ENCODE data around the gene SLC9A8. TPM values are rescaled to one million over a fixed set of nuclear protein-coding genes. Genes with fewer than 3 reads are reported as not detected.

The SLC9A8 gene
- total RNA-seq, 2 experiments from 2014 or later, result 22.0 to 30.3 TPM

GRCh38 chr20:49768204-49769047 lies 44.2 kb upstream of the SLC9A8 start:
- ChIA-PET CTCF (ENCODE audit: unreplicated experiment) (no interaction called here), POLR2A (no interaction called here)

GRCh38 chr20:49769048-49769581 lies 43.5 kb upstream of the SLC9A8 start:
- intact Hi-C loops (cut with micrococcal nuclease; ENCODE audit: unreplicated experiment), result no loop called here
- CTCF ChIA-PET (ENCODE audit: unreplicated experiment), result no interaction called here

More at GRCh38 chr20:49768204-49769047, 44.2 kb upstream of the SLC9A8 start:
- no peaks in the 10 kb centered on the region for H4K20me1 ChIP-seq (ENCODE audit: insufficient read depth, low read length)
- H3K36me3 ChIP-seq (ENCODE audit: insufficient read depth, low read length), result no peaks in the 10 kb centered on the region
- no peak for DNase-seq (ENCODE audit: low spot score)
- TF ChIP-seq CTCF (conservative IDR thresholded peaks at IDR 0.05; ENCODE audit: low read length) (no peak), EZH2phosphoT487 (IDR thresholded peaks at IDR 0.05; ENCODE audit: borderline replicate concordance, low read depth, low read length) (no peak)
- H3K27ac ChIP-seq (ENCODE audit: low read depth, low read length, poor library complexity, severe bottlenecking), result no peak overlapping the region
- H2AFZ ChIP-seq (ENCODE audit: low read length), result no peak overlapping the region
- H3K4me3 ChIP-seq (ENCODE audit: low read depth, low read length, poor library complexity, severe bottlenecking), result no peak overlapping the region
- H3K4me1 ChIP-seq (ENCODE audit: insufficient read depth, low read length, poor library complexity, severe bottlenecking), result no peaks in the 10 kb centered on the region
- no peak overlapping the region for H3K4me2 ChIP-seq (ENCODE audit: low read length)
- intact Hi-C loops (cut with micrococcal nuclease; ENCODE audit: unreplicated experiment), result no loop called here
- BruUV-seq (replicated peaks), result no TSS peak
- no peaks in the 10 kb centered on the region for H3K9me3 ChIP-seq (ENCODE audit: low read length)
- H3K79me2 ChIP-seq (ENCODE audit: insufficient read depth, low read depth, low read length), result no peaks in the 10 kb centered on the region
- no peaks in the 10 kb centered on the region for H3K9me2 ChIP-seq (ENCODE audit: insufficient read depth, low read length)

More at GRCh38 chr20:49769048-49769581, 43.5 kb upstream of the SLC9A8 start:
- no peak for DNase-seq (ENCODE audit: low spot score)
- Histone ChIP-seq H4K20me1 (ENCODE audit: insufficient read depth, low read length) (no peaks in the 10 kb centered on the region), H2AFZ (ENCODE audit: low read length) (no peak overlapping the region), H3K4me1 (ENCODE audit: insufficient read depth, low read length, poor library complexity, severe bottlenecking) (no peaks in the 10 kb centered on the region), H3K9me3 (ENCODE audit: low read length) (no peaks in the 10 kb centered on the region), H3K27ac (ENCODE audit: low read depth, low read length, poor library complexity, severe bottlenecking) (no peak overlapping the region), H3K36me3 (ENCODE audit: insufficient read depth, low read length) (no peaks in the 10 kb centered on the region), H3K4me2 (ENCODE audit: low read length) (no peak overlapping the region), H3K79me2 (ENCODE audit: insufficient read depth, low read depth, low read length) (no peaks in the 10 kb centered on the region), H3K4me3 (ENCODE audit: low read depth, low read length, poor library complexity, severe bottlenecking) (no peak overlapping the region), H3K9me2 (ENCODE audit: insufficient read depth, low read length) (no peaks in the 10 kb centered on the region)
- BruUV-seq (replicated peaks), result no TSS peak
- no peak for TF ChIP-seq EZH2phosphoT487 (IDR thresholded peaks at IDR 0.05; ENCODE audit: borderline replicate concordance, low read depth, low read length)
- no peak for TF ChIP-seq CTCF (conservative IDR thresholded peaks at IDR 0.05; ENCODE audit: low read length)
- POLR2A ChIA-PET, result no interaction called here

Data from OCI-LY7 (cell line).